GM18909 (cell line): ENCODE results near the gene ANKRD11.
A peak's percentile ranks its signal among the peaks of the same experiment; 100 is the strongest.
"Not testable (repeated sequence)": the region's sequence is repeated elsewhere in the genome, so short reads cannot be mapped to it uniquely, and the experiment has no call there.

Source experiments
- ATAC-seq: cut with Tn5 transposase; IDR thresholded peaks from one replicate; pipeline ENCODE4 v1.9.1; 2021; ENCODE audit warnings: mild to moderate bottlenecking; ENCODE audit not compliant: unreplicated experiment, poor library complexity

Gene ANKRD11

GRCh38 chr16:89390224-89390583 lies 100.2 kb downstream of the ANKRD11 start:
- not testable (repeated sequence) for ATAC-seq

GRCh38 chr16:89389504-89390223 lies 100.7 kb downstream of the ANKRD11 start:
- ATAC-seq = not testable (repeated sequence)

GRCh38 chr16:89388536-89388935 lies 101.8 kb downstream of the ANKRD11 start:
- ATAC-seq = no peak

GRCh38 chr16:89386306-89387185 lies 103.8 kb downstream of the ANKRD11 start:
- no peak for ATAC-seq

GRCh38 chr16:89385712-89386111 lies 104.6 kb downstream of the ANKRD11 start:
- no peak for ATAC-seq

GRCh38 chr16:89384282-89384681 lies 106.1 kb downstream of the ANKRD11 start:
- ATAC-seq = no peak

GRCh38 chr16:89383095-89384003 lies 107.0 kb downstream of the ANKRD11 start:
- no peak for ATAC-seq

- ATAC-seq = not testable (repeated sequence)
Observed at GRCh38 chr16:89382555-89382954, 107.8 kb downstream of the ANKRD11 start.

- no peak for ATAC-seq
Observed at GRCh38 chr16:89381788-89382187, 108.6 kb downstream of the ANKRD11 start.

GRCh38 chr16:89380681-89381080 lies 109.7 kb downstream of the ANKRD11 start:
- no peak for ATAC-seq

- ATAC-seq = no peak
Observed at GRCh38 chr16:89378947-89379771, 111.2 kb downstream of the ANKRD11 start.

- ATAC-seq = no peak
Observed at GRCh38 chr16:89377453-89377848, 112.9 kb downstream of the ANKRD11 start.

- ATAC-seq = no peak
Observed at GRCh38 chr16:89376812-89377452, 113.4 kb downstream of the ANKRD11 start.

- ATAC-seq = no peak
Observed at GRCh38 chr16:89375686-89376085, 114.7 kb downstream of the ANKRD11 start.

- ATAC-seq = peak; percentile 54
Observed at GRCh38 chr16:89375021-89375420, 115.3 kb downstream of the ANKRD11 start.

- no peak for ATAC-seq
Observed at GRCh38 chr16:89374393-89374960, 115.9 kb downstream of the ANKRD11 start.

- ATAC-seq = no peak
Observed at GRCh38 chr16:89373355-89374110, 116.8 kb downstream of the ANKRD11 start.

- ATAC-seq = no peak
Observed at GRCh38 chr16:89371968-89372634, 118.3 kb downstream of the ANKRD11 start.
